Subcutaneous adipose tissue (tissue), 4 donors: Measurements from ENCODE around the gene DERL2. TPM values are rescaled to one million over a fixed set of nuclear protein-coding genes. Genes with fewer than 3 reads are reported as not detected.

ENCODE experiments used
- CTCF ChIP-seq: fragments of 450-650 bp; IDR thresholded peaks from one replicate; pipeline ENCODE4 v1.5.1; 2016; ENCODE audit warnings: low read depth, mild to moderate bottlenecking, control low read depth, antibody characterized with exemption, moderate library complexity
- total RNA-seq, 4 donors: library from RNA; depleted of rRNA; stranded (reverse); fragments of >200 nt; gene quantifications; one replicate each; pipeline ENCODE4 v1.1.0, GENCODE V29; 2016

The DERL2 gene
- total RNA-seq, 4 donors from 2014 or later = 25.8 to 55.9 (median 32.8) TPM

GRCh38 chr17:5500589-5501391 lies 14.8 kb upstream of the DERL2 start:
- TF ChIP-seq CTCF = no peak

- TF ChIP-seq CTCF = no peak
Observed at GRCh38 chr17:5500247-5500588, 14.2 kb upstream of the DERL2 start.

GRCh38 chr17:5499476-5500231 lies 13.7 kb upstream of the DERL2 start:
- TF ChIP-seq CTCF = no peak

GRCh38 chr17:5492970-5493369 lies 7.0 kb upstream of the DERL2 start:
- no peak for TF ChIP-seq CTCF

GRCh38 chr17:5488752-5489151 lies 2.8 kb upstream of the DERL2 start:
- no peak for TF ChIP-seq CTCF

GRCh38 chr17:5486206-5487124 lies 487 bp upstream of the DERL2 start, which contains the start of gene MIS12:
Gene MIS12 (plus strand): TSS chr17:5486566. CDS start chr17:5488863, 2,297 bp downstream.
- no peak for TF ChIP-seq CTCF
